ENCODE results near the gene CAPZB.
A peak's percentile ranks its signal among the peaks of the same experiment; 100 is the strongest.

CAPZB gene

DNA sequence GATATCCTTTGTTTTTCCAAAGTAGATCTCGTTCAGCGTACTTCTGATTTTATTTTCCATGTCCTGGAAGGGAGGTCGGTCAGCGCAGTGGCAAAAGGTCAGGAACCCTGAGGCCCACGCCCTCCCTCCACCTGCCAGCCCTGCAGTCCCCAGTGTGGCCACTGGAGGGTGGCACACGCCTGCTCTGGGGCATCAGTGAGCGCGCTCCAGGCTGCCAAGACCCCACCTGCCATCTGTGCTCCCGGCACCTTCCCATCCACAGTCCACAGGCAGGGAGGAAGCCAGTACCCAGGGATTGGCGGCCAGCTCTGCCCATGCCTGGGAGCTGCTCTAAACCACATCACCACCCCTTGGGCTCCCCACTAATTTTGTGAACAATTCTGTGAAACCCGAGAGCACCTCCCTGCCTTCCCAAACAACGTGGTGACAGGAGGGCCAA, 140.9 kb downstream of the CAPZB start:
- no peaks in the 10 kb centered on the region for H3K4me1 ChIP-seq
- TF ChIP-seq, protein P1, sequence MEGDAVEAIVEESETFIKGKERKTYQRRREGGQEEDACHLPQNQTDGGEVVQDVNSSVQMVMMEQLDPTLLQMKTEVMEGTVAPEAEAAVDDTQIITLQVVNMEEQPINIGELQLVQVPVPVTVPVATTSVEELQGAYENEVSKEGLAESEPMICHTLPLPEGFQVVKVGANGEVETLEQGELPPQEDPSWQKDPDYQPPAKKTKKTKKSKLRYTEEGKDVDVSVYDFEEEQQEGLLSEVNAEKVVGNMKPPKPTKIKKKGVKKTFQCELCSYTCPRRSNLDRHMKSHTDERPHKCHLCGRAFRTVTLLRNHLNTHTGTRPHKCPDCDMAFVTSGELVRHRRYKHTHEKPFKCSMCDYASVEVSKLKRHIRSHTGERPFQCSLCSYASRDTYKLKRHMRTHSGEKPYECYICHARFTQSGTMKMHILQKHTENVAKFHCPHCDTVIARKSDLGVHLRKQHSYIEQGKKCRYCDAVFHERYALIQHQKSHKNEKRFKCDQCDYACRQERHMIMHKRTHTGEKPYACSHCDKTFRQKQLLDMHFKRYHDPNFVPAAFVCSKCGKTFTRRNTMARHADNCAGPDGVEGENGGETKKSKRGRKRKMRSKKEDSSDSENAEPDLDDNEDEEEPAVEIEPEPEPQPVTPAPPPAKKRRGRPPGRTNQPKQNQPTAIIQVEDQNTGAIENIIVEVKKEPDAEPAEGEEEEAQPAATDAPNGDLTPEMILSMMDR (IDR thresholded peaks at IDR 0.05; ENCODE audit: low read depth, low read length) = peak; percentile 63
- H3K9me3 ChIP-seq = no peaks in the 10 kb centered on the region
- no peak overlapping the region for H3K4me3 ChIP-seq (ENCODE audit: low read depth, low read length)
- no peaks in the 10 kb centered on the region; the same call in 1 of the 2 replicates for H3K36me3 ChIP-seq
- peak; percentile 63 for DNase-seq
- no peaks in the 10 kb centered on the region for H3K27me3 ChIP-seq

DNA sequence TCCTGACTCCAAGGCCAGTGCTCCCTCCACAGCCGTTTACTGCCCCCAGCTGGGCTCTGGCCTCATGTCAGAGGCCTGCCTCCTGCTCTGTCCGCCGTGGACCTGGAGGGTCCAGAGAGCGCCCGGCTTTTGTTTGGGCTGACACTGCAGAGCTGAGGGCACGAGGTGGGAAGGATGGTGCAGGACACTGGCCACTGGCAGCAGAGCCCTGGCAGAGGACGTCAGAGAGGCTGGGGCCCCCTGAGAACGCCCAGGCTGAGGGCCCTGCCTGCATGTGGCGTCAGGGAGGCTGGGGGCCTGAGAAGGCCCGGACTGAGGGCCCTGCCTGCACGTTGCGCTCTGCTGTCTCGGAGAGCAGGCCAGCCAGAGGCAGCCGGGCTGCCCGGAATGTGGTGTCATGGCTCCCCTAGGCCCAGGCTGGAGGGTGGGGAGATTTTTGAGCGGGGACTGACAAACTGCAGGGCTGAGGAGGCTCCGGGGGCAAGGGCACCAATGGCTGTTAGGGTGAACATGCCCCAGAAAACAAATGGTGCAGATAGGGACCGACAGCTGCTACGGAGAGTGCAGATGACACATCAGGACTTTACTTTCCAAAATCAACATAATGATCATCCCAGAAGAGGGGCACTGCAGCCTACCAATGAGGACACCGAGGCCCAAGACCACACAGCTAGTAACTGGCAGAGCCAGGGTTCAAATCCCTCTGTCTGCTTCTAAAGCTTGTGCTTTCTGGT, 141.6 kb downstream of the CAPZB start:
- no peak for DNase-seq
- Histone ChIP-seq H3K4me1 (no peaks in the 10 kb centered on the region), H3K4me3 (ENCODE audit: low read depth, low read length) (no peak overlapping the region), H3K36me3 (no peaks in the 10 kb centered on the region; the same call in 1 of the 2 replicates), H3K27me3 (no peaks in the 10 kb centered on the region), H3K9me3 (no peaks in the 10 kb centered on the region)
- TF ChIP-seq, protein P1 (IDR thresholded peaks at IDR 0.05; ENCODE audit: low read depth, low read length) = no peak

DNA sequence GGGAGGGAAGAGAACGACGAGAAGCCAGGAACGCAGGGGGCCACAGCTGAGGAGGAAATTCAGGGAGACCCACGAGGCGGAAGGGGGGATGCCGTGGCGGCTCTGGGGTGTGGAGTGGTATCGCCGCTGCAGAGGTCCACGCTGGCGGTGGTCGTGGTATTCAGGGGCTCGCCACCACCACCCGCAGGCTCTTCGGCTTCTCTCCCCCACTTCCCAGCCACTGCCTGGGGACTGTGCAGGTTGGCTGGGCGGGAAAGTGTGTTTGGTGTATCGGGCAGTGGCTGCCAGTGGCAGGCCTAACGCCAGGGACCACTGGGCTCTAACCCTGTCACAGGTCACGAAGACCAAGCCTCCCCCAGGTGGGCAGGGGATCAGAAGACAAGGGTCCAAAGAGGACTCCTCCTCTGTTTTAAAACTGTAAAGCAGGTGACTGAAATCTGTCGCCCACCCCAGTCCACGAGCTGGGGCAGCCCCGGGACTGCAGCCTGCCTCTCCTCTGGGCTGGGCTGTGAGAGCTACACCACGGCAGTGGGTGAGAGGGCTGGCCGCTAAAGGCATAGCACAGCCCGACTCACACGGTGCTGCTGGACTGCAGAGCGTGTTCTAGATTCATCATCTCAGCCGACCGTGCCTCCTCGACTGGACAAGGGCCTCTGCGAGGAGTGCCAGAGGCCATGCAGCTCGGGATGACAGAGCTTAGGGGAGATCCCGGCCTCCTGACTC, 142.3 kb downstream of the CAPZB start:
- DNase-seq = no peak
- H3K36me3 ChIP-seq = no peaks in the 10 kb centered on the region; the same call in 1 of the 2 replicates
- H3K9me3 ChIP-seq = no peaks in the 10 kb centered on the region
- H3K4me3 ChIP-seq (ENCODE audit: low read depth, low read length) = no peak overlapping the region
- TF ChIP-seq, protein P1 (IDR thresholded peaks at IDR 0.05; ENCODE audit: low read depth, low read length) = no peak
- H3K27me3 ChIP-seq = no peaks in the 10 kb centered on the region
- no peaks in the 10 kb centered on the region for H3K4me1 ChIP-seq

DNA sequence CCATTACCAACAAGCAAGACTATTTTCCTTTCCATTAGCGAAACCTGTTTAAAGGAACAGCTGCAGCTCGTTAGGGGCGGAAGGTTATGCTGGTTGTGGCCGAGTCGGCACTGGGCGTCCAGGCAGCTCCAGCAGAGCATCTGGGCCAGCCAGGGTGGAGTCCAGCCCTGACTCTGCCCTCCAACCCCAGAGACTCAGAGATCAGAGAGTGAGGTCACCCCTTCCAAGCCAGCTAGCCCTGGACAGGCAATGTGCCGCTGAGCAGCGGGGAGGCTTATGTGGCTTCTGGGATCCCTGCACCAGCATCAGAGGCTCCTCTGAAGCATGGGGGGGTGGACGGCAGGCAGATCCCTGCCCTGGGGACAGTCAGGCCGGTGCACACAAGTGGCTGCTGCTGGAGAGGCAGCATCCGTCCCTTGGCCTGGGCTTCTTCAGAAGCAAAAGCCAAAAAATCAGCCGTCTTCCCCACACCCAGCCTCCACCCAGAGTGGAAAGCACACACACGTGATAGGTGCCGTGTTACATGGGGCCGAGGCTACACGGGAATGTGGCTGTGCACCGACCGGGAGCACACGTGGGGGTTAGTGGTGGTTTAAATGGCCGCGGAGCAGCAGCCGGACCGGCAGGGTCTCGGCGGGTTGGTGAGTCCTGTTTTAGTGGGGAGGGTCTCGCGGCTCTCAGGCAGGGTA, 143.1 kb downstream of the CAPZB start:
- H3K4me1 ChIP-seq = no peaks in the 10 kb centered on the region
- no peaks in the 10 kb centered on the region; the same call in 1 of the 2 replicates for H3K36me3 ChIP-seq
- no peak overlapping the region for H3K4me3 ChIP-seq (ENCODE audit: low read depth, low read length)
- no peaks in the 10 kb centered on the region for H3K9me3 ChIP-seq
- TF ChIP-seq, protein P1 (IDR thresholded peaks at IDR 0.05; ENCODE audit: low read depth, low read length) = no peak
- no peaks in the 10 kb centered on the region for H3K27me3 ChIP-seq
- no peak for DNase-seq

DNA sequence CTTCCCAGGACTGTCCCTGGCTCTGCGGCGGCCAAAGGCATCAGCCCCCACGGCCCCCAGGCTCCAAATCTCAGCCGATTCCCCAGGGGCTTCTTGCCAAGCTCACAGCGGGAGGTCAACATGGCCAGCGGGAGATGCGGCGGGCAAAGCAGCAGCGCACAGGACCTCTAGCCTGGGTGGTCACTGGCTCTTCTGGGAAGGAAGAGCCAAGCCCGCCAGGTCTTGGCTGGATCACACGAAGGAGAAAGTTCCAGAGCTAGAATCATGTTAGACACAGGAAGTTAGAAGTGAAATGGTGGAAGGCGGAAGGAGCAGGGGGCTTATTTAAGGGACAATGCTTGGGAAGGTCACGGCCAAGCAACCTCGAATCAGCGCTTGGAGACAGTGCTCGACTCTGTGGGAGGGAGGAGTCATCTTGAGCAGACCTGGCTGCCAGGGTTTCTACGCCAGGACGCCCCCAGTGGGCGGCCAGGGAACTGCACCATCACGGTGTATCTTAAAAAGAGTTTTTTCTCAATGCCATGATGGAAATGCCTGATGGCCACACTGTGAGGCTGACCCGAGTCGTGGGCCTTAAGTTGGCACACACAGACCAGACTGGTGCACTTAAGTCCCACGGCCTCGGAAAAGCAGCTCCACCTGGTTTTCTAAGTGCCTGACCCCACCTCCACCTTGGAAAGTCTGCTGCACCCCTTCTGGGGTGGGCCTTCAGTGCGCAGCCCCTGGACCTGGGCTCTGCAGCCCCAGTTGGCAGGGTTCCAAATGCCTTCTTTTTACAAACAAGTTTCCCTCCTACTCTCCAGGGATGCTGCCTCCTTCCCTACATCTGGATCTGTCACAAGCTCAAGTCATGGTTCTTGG, 143.9 kb downstream of the CAPZB start:
- peak; percentile 69 for DNase-seq
- Histone ChIP-seq H3K4me3 (ENCODE audit: low read depth, low read length) (no peak overlapping the region), H3K4me1 (no peaks in the 10 kb centered on the region), H3K36me3 (no peaks in the 10 kb centered on the region; the same call in 1 of the 2 replicates), H3K27me3 (no peaks in the 10 kb centered on the region), H3K9me3 (no peaks in the 10 kb centered on the region)
- TF ChIP-seq, protein P1 (IDR thresholded peaks at IDR 0.05; ENCODE audit: low read depth, low read length) = peak; percentile 77

Measured in BE2C (cell line).